ENCODE measurements around the gene NAA35.

Gene NAA35

GRCh38 chr9:86009133-86009532 is 68.2 kb downstream of the NAA35 start:
- no peak for TF ChIP-seq CTCF (IDR thresholded peaks at IDR 0.05)

- no peak for TF ChIP-seq CTCF (IDR thresholded peaks at IDR 0.05)
These were observed 79.8 kb downstream of the NAA35 start for GRCh38 chr9:86020731-86021130.

GRCh38 chr9:86021166-86021565 is 80.2 kb downstream of the NAA35 start:
- no peak for TF ChIP-seq CTCF (IDR thresholded peaks at IDR 0.05)

- TF ChIP-seq CTCF (IDR thresholded peaks at IDR 0.05), result no peak
These were observed 81.8 kb downstream of the NAA35 start for GRCh38 chr9:86022687-86023266.

GRCh38 chr9:86027767-86028166 is 86.8 kb downstream of the NAA35 start:
- TF ChIP-seq CTCF (IDR thresholded peaks at IDR 0.05), result no peak

- peak; percentile 72 for TF ChIP-seq CTCF (IDR thresholded peaks at IDR 0.05)
These were observed 94.2 kb downstream of the NAA35 start for GRCh38 chr9:86034863-86035734.

GRCh38 chr9:86035827-86036440 is 95.0 kb downstream of the NAA35 start:
- TF ChIP-seq CTCF (IDR thresholded peaks at IDR 0.05), result no peak
